HepG2 (cell line): ENCODE data around the gene URI1. TPM values are rescaled to one million over a fixed set of nuclear protein-coding genes. Genes with fewer than 3 reads are reported as not detected.

ENCODE experiments used
- ATAC-seq: fragments of 200-7000 bp; cut with Tn5 transposase; 3 replicates; pipeline ENCODE4 v1.9.1; 2020; ENCODE audit warnings: mild to moderate bottlenecking, moderate library complexity
- BruUV-seq: library from RNA; stranded (reverse); fragments of 400-500 nt; replicated peaks from 2 replicates; lab custom pipeline; 2021; lab: Mats Ljungman, UMichigan
- CTCF ChIA-PET: fragments of 300-600 bp; formaldehyde crosslinking; extraction: SDS; loops from one replicate; lab custom pipeline; 2021; ENCODE audit warnings: low total read pairs, inconsistent platforms, low intra/inter-chr PET ratio; lab: Yijun Ruan, JAX
- POLR2A ChIA-PET: fragments of 350-600 bp; sonication (Branson Sonifier 250); formaldehyde crosslinking; loops from one replicate; lab custom pipeline; 2020; ENCODE audit warnings: antibody characterized with exemption, inconsistent platforms; lab: Yijun Ruan, JAX
- DNase-seq: peaks from one replicate; pipeline ENCODE4 v3.0.0-alpha.2; 2015; ENCODE audit warnings: low spot score
- FAIRE-seq: peaks from 3 replicates; lab custom pipeline; 2011; peaks lifted over from hg19 to GRCh38; lab: Jason Lieb, UNC
- H2AFZ ChIP-seq: one replicate; pipeline ENCODE4 v1.6.1; 2011; ENCODE audit warnings: low read length, inconsistent platforms
- H3K27ac ChIP-seq: fragments of 300-600 bp; 3 replicates; pipeline ENCODE4 v1.8.0; 2011; ENCODE audit warnings: mixed run types, mild to moderate bottlenecking, mixed read lengths, low read length, inconsistent platforms; ENCODE audit not compliant: insufficient read depth; ENCODE audit errors: extremely low read length
- H3K27me3 ChIP-seq, 2 experiments: fragments of 200-600 bp in 1 of 2; 2 replicates in 1 of 2; 3 replicates in 1 of 2; pipeline versions ENCODE4 v1.6.0 to v1.8.0; 2011; ENCODE audit warnings: low read length in 2 of 2, mild to moderate bottlenecking in 2 of 2, moderate library complexity in 2 of 2, inconsistent platforms in 1 of 2; ENCODE audit not compliant: insufficient read depth in 2 of 2, control insufficient read depth in 1 of 2
- H3K36me3 ChIP-seq, 2 experiments: fragments of 200-600 bp in 1 of 2; replicated peaks in 1 of 2; 2 replicates in 1 of 2; 3 replicates in 1 of 2; pipeline versions ENCODE4 v1.5.1 to v1.8.0; 2011; ENCODE audit warnings: low read length in 2 of 2, inconsistent platforms in 1 of 2; ENCODE audit not compliant: insufficient read depth in 2 of 2, control insufficient read depth in 1 of 2
- H3K4me1 ChIP-seq: 2 replicates; pipeline ENCODE4 v1.5.1; 2012; ENCODE audit warnings: low read length, inconsistent platforms; ENCODE audit not compliant: insufficient read depth
- H3K4me2 ChIP-seq: 2 replicates; pipeline ENCODE4 v1.6.0; 2011; ENCODE audit warnings: low read depth, low read length, inconsistent platforms
- H3K4me3 ChIP-seq, 3 experiments: fragments of 200-600 bp in 1 of 3; sonication (generic), shearing (Covaris generic) in 1 of 3; replicated peaks in 1 of 3; 2 replicates each; pipeline ENCODE4 v1.5.1; 2011 to 2016; ENCODE audit warnings: low read length in 3 of 3, inconsistent platforms in 2 of 3, low read depth in 2 of 3, mild to moderate bottlenecking in 2 of 3, control low read depth in 1 of 3, mixed read lengths in 1 of 3; ENCODE audit not compliant: insufficient read depth in 1 of 3
- H3K79me2 ChIP-seq: one replicate; pipeline ENCODE4 v1.6.1; 2011; ENCODE audit warnings: low read length, inconsistent platforms; ENCODE audit not compliant: insufficient read depth
- H3K9ac ChIP-seq: 2 replicates; pipeline ENCODE4 v1.6.0; 2011; ENCODE audit warnings: mild to moderate bottlenecking, low read depth, low read length, inconsistent platforms; ENCODE audit not compliant: insufficient read depth
- H3K9me3 ChIP-seq: 2 replicates; pipeline ENCODE4 v1.5.1; 2012; ENCODE audit warnings: mild to moderate bottlenecking, low read length
- H4K20me1 ChIP-seq: 2 replicates; pipeline ENCODE4 v1.6.0; 2011; ENCODE audit warnings: inconsistent platforms, mild to moderate bottlenecking, low read length, moderate library complexity; ENCODE audit not compliant: insufficient read depth
- ERF ChIP-seq: IDR thresholded peaks from 2 replicates; pipeline ENCODE4 v1.6.1; 2018; ENCODE audit warnings: missing biosample characterization, missing genetic modification reagents
- NR2F2 ChIP-seq: IDR thresholded peaks from 2 replicates; pipeline ENCODE4 v1.6.1; 2012; ENCODE audit warnings: low read depth, inconsistent platforms, borderline replicate concordance
- PATZ1 ChIP-seq: sonication (generic); formaldehyde crosslinking; IDR thresholded peaks from 2 replicates; pipeline ENCODE4 v1.4.0; 2020; ENCODE audit warnings: missing genetic modification reagents
- RAD21 ChIP-seq: fragments of 450-650 bp; formaldehyde crosslinking; IDR thresholded peaks from 2 replicates; pipeline ENCODE4 v1.5.0; 2020; ENCODE audit warnings: mild to moderate bottlenecking
- RCOR2 ChIP-seq: IDR thresholded peaks from 2 replicates; pipeline ENCODE4 v1.6.1; 2016; ENCODE audit warnings: missing biosample characterization, missing genetic modification reagents
- SALL2 ChIP-seq: sonication (generic); formaldehyde crosslinking; IDR thresholded peaks from 2 replicates; pipeline ENCODE4 v1.8.1; 2023; ENCODE audit warnings: mild to moderate bottlenecking, missing genetic modification reagents, inconsistent platforms
- ZBTB10 ChIP-seq: sonication (generic); formaldehyde crosslinking; IDR thresholded peaks from 2 replicates; pipeline ENCODE4 v1.4.0; 2020; ENCODE audit warnings: missing genetic modification reagents, borderline replicate concordance
- ZNF230 ChIP-seq: sonication (generic); formaldehyde crosslinking; IDR thresholded peaks from 2 replicates; pipeline ENCODE4 v1.4.0; 2020; ENCODE audit warnings: mild to moderate bottlenecking, missing genetic modification reagents
- ZNF740 ChIP-seq: sonication (generic); formaldehyde crosslinking; IDR thresholded peaks from 2 replicates; pipeline ENCODE4 v1.4.0; 2020; ENCODE audit warnings: missing genetic modification reagents
- ZNF784 ChIP-seq: sonication (generic); formaldehyde crosslinking; IDR thresholded peaks from 2 replicates; pipeline ENCODE4 v1.5.1; 2020; ENCODE audit warnings: missing genetic modification reagents, mild to moderate bottlenecking, borderline replicate concordance
- WGBS: methylation state at CpG from one replicate; pipeline ENCODE4 v1.1.6; 2017; ENCODE audit warnings: low lambda C conversion rate; 5-methylcytosine and 5-hydroxymethylcytosine counted together
- in situ Hi-C: cut with HindIII; loops from 2 replicates; pipeline ENCODE4 v1.10.0; 2017; ENCODE audit warnings: low pct_unique_long_range_greater_than_20kb; ENCODE audit not compliant: extremely low pct_ligation_motif_present
- intact Hi-C: fragments of 100-400 bp; cut with micrococcal nuclease; formaldehyde crosslinking; loops from one replicate; pipeline ENCODE4 v1.10.0; 2022; ENCODE audit not compliant: unreplicated experiment
- polyA plus RNA-seq, 8 experiments: library from polyadenylated mRNA; depleted of rRNA in 3 of 8; stranded (reverse) in 7 of 8; unstranded in 1 of 8; fragments of >200 nt; fragmentation: Illumina TruSeq in 4 of 8; extraction: Trizol in 4 of 8; gene quantifications; 2 replicates each; pipeline versions ENCODE4 v1.2.1 to v1.2.3, GENCODE V29; 2011 to 2016; ENCODE audit warnings: low read depth in 4 of 8, missing spikeins in 1 of 8, mixed read lengths in 1 of 8; ENCODE audit not compliant: insufficient read depth in 1 of 8
- total RNA-seq, 5 experiments: library from RNA; depleted of rRNA; stranded (reverse); fragments of >200 nt; fragmentation: Illumina TruSeq; extraction: Trizol; gene quantifications; 2 replicates each; pipeline ENCODE4 v1.2.3, GENCODE V29; 2016; ENCODE audit warnings: low read depth in 1 of 5

Gene URI1
- total and polyA plus RNA-seq, 2 of the 13 experiments (the other 11 are each of a cell fraction or from before 2014, with no cell fraction given): 43.6 to 67.9 TPM

GRCh38 chr19:29971648-29972047 is 29.6 kb downstream of the URI1 start:
- Histone ChIP-seq H3K9me3 (no peaks in the 10 kb centered on the region), H4K20me1 (peaks cover 16% of the 10 kb centered on the region), H2AFZ (no peak overlapping the region), H3K9ac (no peak overlapping the region), H3K4me2 (no peak overlapping the region), H3K27me3 (no peaks in the 10 kb centered on the region)
- no peak for ATAC-seq
- no peak for FAIRE-seq
- intact Hi-C loops (no loop called here), in situ Hi-C loops (no loop called here)
- BruUV-seq: no TSS peak
- CTCF ChIA-PET: no interaction called here
- 90% methylated on average over 3 of the region's 3 CpGs for WGBS
- no peak for DNase-seq
- TF ChIP-seq NR2F2 (no peak), ZBTB10 (no peak), RAD21 (CRISPR knock-in tag) (no peak), ZNF230 (no peak)
- TF ChIP-seq, all 625 proteins: peak for 0
- no peaks in the 10 kb centered on the region for H3K36me3 ChIP-seq
- no peak overlapping the region for H3K4me3 ChIP-seq
- peaks cover 93% of the 10 kb centered on the region for H3K79me2 ChIP-seq
- H3K4me1 ChIP-seq: peaks cover 9% of the 10 kb centered on the region; the same call in 1 of the 2 replicates
- POLR2A ChIA-PET: no interaction called here
- no peak overlapping the region for H3K27ac ChIP-seq

GRCh38 chr19:29974701-29975100 is 32.7 kb downstream of the URI1 start:
- no peaks in the 10 kb centered on the region for H3K27me3 ChIP-seq
- no peak for DNase-seq
- no peak overlapping the region for H3K9ac ChIP-seq
- no peak overlapping the region for H3K27ac ChIP-seq
- in situ Hi-C loops: no loop called here
- 100% methylated on average over 2 of the region's 2 CpGs for WGBS
- H3K36me3 ChIP-seq: no peaks in the 10 kb centered on the region
- peaks cover 97% of the 10 kb centered on the region for H3K79me2 ChIP-seq
- no peaks in the 10 kb centered on the region for H3K9me3 ChIP-seq
- H3K4me1 ChIP-seq: no peaks in the 10 kb centered on the region
- no peak overlapping the region for H3K4me2 ChIP-seq
- no TSS peak for BruUV-seq
- ChIA-PET POLR2A (no interaction called here), CTCF (no interaction called here)
- H4K20me1 ChIP-seq: peaks cover 7% of the 10 kb centered on the region; the same call in 1 of the 2 replicates
- H3K4me3 ChIP-seq: no peak overlapping the region
- FAIRE-seq: no peak
- no peak for ATAC-seq
- H2AFZ ChIP-seq: no peak overlapping the region
- intact Hi-C loops: no loop called here
- TF ChIP-seq PATZ1 (CRISPR knock-in tag) (no peak), ZNF784 (CRISPR knock-in tag) (no peak), ERF (CRISPR knock-in tag) (no peak), SALL2 (CRISPR knock-in tag) (no peak), RCOR2 (no peak), ZNF740 (CRISPR knock-in tag) (no peak)
